Activated naive CD8-positive, alpha-beta T cell treated with anti-CD3 and anti-CD28 coated beads, Interleukin-2, amount 50 U/mL, for 24 hours (primary cell): ENCODE measurements around the gene C1orf141.
A peak's percentile ranks its signal among the peaks of the same experiment; 100 is the strongest.

Experiments
- ATAC-seq: fragments of 150-1000 bp; cut with Tn5 transposase; one replicate; pipeline ENCODE4 v1.10.0; 2021
- DNase-seq: peaks from one replicate; pipeline ENCODE4 v3.0.0; 2021
- H3K27ac Mint-ChIP-seq: one replicate; pipeline ENCODE4 v1.8.0; 2021; ENCODE audit warnings: mild to moderate bottlenecking, mixed read lengths
- H3K27me3 Mint-ChIP-seq: one replicate; pipeline ENCODE4 v1.8.0; 2021; ENCODE audit warnings: mixed read lengths
- H3K36me3 Mint-ChIP-seq: one replicate; pipeline ENCODE4 v1.8.0; 2021; ENCODE audit warnings: low read depth, mixed read lengths
- H3K4me1 Mint-ChIP-seq: one replicate; pipeline ENCODE4 v1.8.0; 2021; ENCODE audit warnings: mixed read lengths
- H3K4me3 Mint-ChIP-seq: one replicate; pipeline ENCODE4 v1.8.0; 2021; ENCODE audit warnings: mild to moderate bottlenecking, moderate library complexity, mixed read lengths
- H3K9me3 Mint-ChIP-seq: one replicate; pipeline ENCODE4 v1.8.0; 2021; ENCODE audit warnings: mixed read lengths

Gene C1orf141

GRCh38 chr1:67134695-67135094 is at the start of gene C1orf141:
C1orf141 (minus strand) TSS chr1:67134970; CDS start chr1:67127240, 7,730 bp downstream.
- no peak for ATAC-seq
- Mint-ChIP-seq H3K27me3 (peaks cover 6% of the 10 kb centered on the region), H3K9me3 (no peaks in the 10 kb centered on the region), H3K36me3 (no peaks in the 10 kb centered on the region), H3K4me1 (peaks cover 11% of the 10 kb centered on the region), H3K27ac (peak within 1 kb of the TSS; percentile 37), H3K4me3 (peak within 1 kb of the TSS; percentile 78)
- peak; percentile 21 for DNase-seq

- Mint-ChIP-seq H3K36me3 (peaks cover 13% of the 10 kb centered on the region), H3K9me3 (peaks cover 7% of the 10 kb centered on the region), H3K4me3 (no peak overlapping the region), H3K27me3 (no peaks in the 10 kb centered on the region), H3K4me1 (peaks cover 59% of the 10 kb centered on the region), H3K27ac (peak overlapping the region; percentile 92)
- DNase-seq (no peak), ATAC-seq (peak; percentile 8)
Observed at GRCh38 chr1:67175530-67176087, 40.8 kb upstream of the C1orf141 start.

- Mint-ChIP-seq H3K27me3 (no peaks in the 10 kb centered on the region), H3K4me1 (peaks cover 67% of the 10 kb centered on the region), H3K9me3 (peaks cover 7% of the 10 kb centered on the region), H3K4me3 (peak overlapping the region; percentile 35), H3K36me3 (peaks cover 13% of the 10 kb centered on the region), H3K27ac (peak overlapping the region; percentile 92)
- peak; percentile 84 for ATAC-seq
- no peak for DNase-seq
Observed at GRCh38 chr1:67174716-67175284, 40.0 kb upstream of the C1orf141 start.

GRCh38 chr1:67173988-67174387 is 39.2 kb upstream of the C1orf141 start:
- no peak for ATAC-seq
- H3K4me1 Mint-ChIP-seq: peaks cover 74% of the 10 kb centered on the region
- H3K27ac Mint-ChIP-seq: peak overlapping the region; percentile 92
- H3K9me3 Mint-ChIP-seq: peaks cover 7% of the 10 kb centered on the region
- H3K4me3 Mint-ChIP-seq: no peak overlapping the region
- no peak for DNase-seq
- peaks cover 14% of the 10 kb centered on the region for H3K36me3 Mint-ChIP-seq
- H3K27me3 Mint-ChIP-seq: no peaks in the 10 kb centered on the region

GRCh38 chr1:67171978-67172377 is 37.2 kb upstream of the C1orf141 start:
- Mint-ChIP-seq H3K4me1 (peaks cover 81% of the 10 kb centered on the region), H3K36me3 (peaks cover 14% of the 10 kb centered on the region), H3K27ac (peak overlapping the region; percentile 97), H3K4me3 (peak overlapping the region; percentile 52), H3K9me3 (peaks cover 7% of the 10 kb centered on the region), H3K27me3 (no peaks in the 10 kb centered on the region)
- DNase-seq (no peak), ATAC-seq (peak; percentile 54)

- Mint-ChIP-seq H3K9me3 (peaks cover 7% of the 10 kb centered on the region), H3K4me3 (peak overlapping the region; percentile 52), H3K36me3 (peaks cover 11% of the 10 kb centered on the region), H3K27ac (peak overlapping the region; percentile 97), H3K27me3 (no peaks in the 10 kb centered on the region), H3K4me1 (peaks cover 84% of the 10 kb centered on the region)
- DNase-seq (no peak), ATAC-seq (peak; percentile 9)
Observed at GRCh38 chr1:67171574-67171955, 36.8 kb upstream of the C1orf141 start.

GRCh38 chr1:67170751-67171573 is 36.2 kb upstream of the C1orf141 start:
- H3K27ac Mint-ChIP-seq: peak overlapping the region; percentile 97
- DNase-seq (no peak), ATAC-seq (peak; percentile 7)
- no peaks in the 10 kb centered on the region for H3K27me3 Mint-ChIP-seq
- H3K36me3 Mint-ChIP-seq: peaks cover 9% of the 10 kb centered on the region
- H3K9me3 Mint-ChIP-seq: peaks cover 7% of the 10 kb centered on the region
- H3K4me3 Mint-ChIP-seq: peak overlapping the region; percentile 52
- peaks cover 86% of the 10 kb centered on the region for H3K4me1 Mint-ChIP-seq

GRCh38 chr1:67169932-67170331 is 35.2 kb upstream of the C1orf141 start:
- ATAC-seq (no peak), DNase-seq (no peak)
- Mint-ChIP-seq H3K4me1 (peaks cover 85% of the 10 kb centered on the region), H3K9me3 (peaks cover 10% of the 10 kb centered on the region), H3K27me3 (no peaks in the 10 kb centered on the region), H3K36me3 (peaks cover 6% of the 10 kb centered on the region), H3K4me3 (peak overlapping the region; percentile 26), H3K27ac (no peak overlapping the region)

- Mint-ChIP-seq H3K4me3 (peak overlapping the region; percentile 26), H3K27ac (no peak overlapping the region), H3K4me1 (peaks cover 84% of the 10 kb centered on the region), H3K9me3 (peaks cover 8% of the 10 kb centered on the region), H3K36me3 (peaks cover 3% of the 10 kb centered on the region), H3K27me3 (no peaks in the 10 kb centered on the region)
- DNase-seq: no peak
- ATAC-seq: no peak
Observed at GRCh38 chr1:67169496-67169895, 34.7 kb upstream of the C1orf141 start.

GRCh38 chr1:67166196-67166595 is 31.4 kb upstream of the C1orf141 start, which contains the start of gene IL23R:
IL23R (plus strand) TSS chr1:67166454; CDS start chr1:67168121, 1,667 bp downstream.
- Mint-ChIP-seq H3K27me3 (no peaks in the 10 kb centered on the region), H3K4me1 (peaks cover 76% of the 10 kb centered on the region), H3K4me3 (peak within 1 kb of the TSS; percentile 62), H3K36me3 (peaks cover 3% of the 10 kb centered on the region), H3K9me3 (peaks cover 8% of the 10 kb centered on the region), H3K27ac (peak within 1 kb of the TSS; percentile 87)
- ATAC-seq: peak; percentile 87
- no peak for DNase-seq

GRCh38 chr1:67165468-67166041 is 30.8 kb upstream of the C1orf141 start:
- Mint-ChIP-seq H3K4me1 (peaks cover 72% of the 10 kb centered on the region), H3K4me3 (no peak overlapping the region), H3K36me3 (peaks cover 3% of the 10 kb centered on the region), H3K27me3 (no peaks in the 10 kb centered on the region), H3K27ac (peak overlapping the region; percentile 87), H3K9me3 (peaks cover 8% of the 10 kb centered on the region)
- DNase-seq (no peak), ATAC-seq (no peak)

- peaks cover 8% of the 10 kb centered on the region for H3K9me3 Mint-ChIP-seq
- H3K4me3 Mint-ChIP-seq: peak overlapping the region; percentile 60
- H3K27me3 Mint-ChIP-seq: no peaks in the 10 kb centered on the region
- peak; percentile 36 for DNase-seq
- no peaks in the 10 kb centered on the region for H3K36me3 Mint-ChIP-seq
- H3K4me1 Mint-ChIP-seq: peaks cover 69% of the 10 kb centered on the region
- peak overlapping the region; percentile 85 for H3K27ac Mint-ChIP-seq
- ATAC-seq: peak; percentile 78
Observed at GRCh38 chr1:67162954-67163353, 28.2 kb upstream of the C1orf141 start.

- peak overlapping the region; percentile 79 for H3K27ac Mint-ChIP-seq
- peaks cover 6% of the 10 kb centered on the region for H3K27me3 Mint-ChIP-seq
- no peaks in the 10 kb centered on the region for H3K9me3 Mint-ChIP-seq
- DNase-seq (no peak), ATAC-seq (peak; percentile 88)
- no peak overlapping the region for H3K4me3 Mint-ChIP-seq
- H3K4me1 Mint-ChIP-seq: peaks cover 44% of the 10 kb centered on the region
- peaks cover 3% of the 10 kb centered on the region for H3K36me3 Mint-ChIP-seq
Observed at GRCh38 chr1:67159233-67159632, 24.5 kb upstream of the C1orf141 start.

- H3K9me3 Mint-ChIP-seq: no peaks in the 10 kb centered on the region
- H3K27me3 Mint-ChIP-seq: peaks cover 11% of the 10 kb centered on the region
- no peak overlapping the region for H3K4me3 Mint-ChIP-seq
- H3K4me1 Mint-ChIP-seq: peaks cover 36% of the 10 kb centered on the region
- peaks cover 3% of the 10 kb centered on the region for H3K36me3 Mint-ChIP-seq
- DNase-seq (no peak), ATAC-seq (no peak)
- H3K27ac Mint-ChIP-seq: peak overlapping the region; percentile 71
Observed at GRCh38 chr1:67158401-67158800, 23.6 kb upstream of the C1orf141 start.
